A549 treated with DMSO at 1 μM for 4 hours (cell line): ENCODE measurements around the gene TAC3. TPM values are rescaled to one million over a fixed set of nuclear protein-coding genes. Genes with fewer than 3 reads are reported as not detected.

Source experiments
- total RNA-seq: library from RNA; stranded (reverse); fragments of 200-300 nt; extraction: Qiagen RNA extraction; gene quantifications from 5 replicates; pipeline ENCODE4 v1.2.3, GENCODE V29; 2022; ENCODE audit warnings: low read depth

TAC3 gene
- 0.18 to 0.42 TPM in 2 of 5 replicates, not detected in the others for total RNA-seq

GRCh38 chr12:57016348-57016747 is at the start of gene TAC3:
Gene TAC3 (minus strand): TSS chr12:57016529. CDS start chr12:57015797, 732 bp downstream.

GRCh38 chr12:57049890-57050289 is 33.6 kb upstream of the TAC3 start, which contains the start of gene MYO1A:
Gene MYO1A (minus strand): TSS chr12:57050129. CDS start chr12:57048323, 1,806 bp downstream.

GRCh38 chr12:57005980-57006808 is 10.1 kb downstream of the TAC3 start, which contains the start of gene ZBTB39:
Gene ZBTB39 (minus strand): TSS chr12:57006546. CDS start chr12:57004917, 1,629 bp downstream.

Other genes with a start within 250 kb of the TAC3 start
- gene SDR9C7, start 82.1 kb downstream of the TAC3 start, total RNA-seq = not detected in 5 replicates
- gene RDH16, start 58.9 kb downstream of the TAC3 start, total RNA-seq = 0.05 to 0.16 TPM (median 0.09 TPM) in 5 replicates
- gene ZBTB39, start 10.0 kb downstream of the TAC3 start, total RNA-seq = 5.3 to 6.6 TPM (median 6.4 TPM) in 5 replicates
- gene MYO1A, start 33.6 kb upstream of the TAC3 start, total RNA-seq = 0.12 to 0.42 TPM (median 0.22 TPM) in 5 replicates
- 15.1 to 21.3 TPM (median 17.3 TPM) in 5 replicates for gene NEMP1, start 62.3 kb upstream of the TAC3 start, total RNA-seq
- 15.3 to 24.1 TPM (median 18.8 TPM) in 5 replicates for gene NAB2, start 72.6 kb upstream of the TAC3 start, total RNA-seq
- 43.8 to 56.6 TPM (median 55.8 TPM) in 5 replicates for gene STAT6, start 94.8 kb upstream of the TAC3 start, total RNA-seq
- gene LRP1, start 112.0 kb upstream of the TAC3 start, total RNA-seq = 18.0 to 25.7 TPM (median 21.5 TPM) in 5 replicates
- not detected in 5 replicates for gene LRP1-AS, start 131.1 kb upstream of the TAC3 start, total RNA-seq
- gene NXPH4, start 200.3 kb upstream of the TAC3 start, total RNA-seq = 4.6 to 6.2 TPM (median 5.0 TPM) in 5 replicates
- gene SHMT2, start 213.2 kb upstream of the TAC3 start, total RNA-seq = 118 to 151 TPM (median 142 TPM) in 5 replicates
- gene STAC3, start 234.7 kb upstream of the TAC3 start, total RNA-seq = 0.16 to 0.57 TPM (median 0.27 TPM) in 5 replicates